Epithelial cell of proximal tubule (primary cell): ENCODE data around the gene RERG. TPM values are rescaled to one million over a fixed set of nuclear protein-coding genes. Genes with fewer than 3 reads are reported as not detected.
A peak's percentile ranks its signal among the peaks of the same experiment; 100 is the strongest.

Experiments
- DNase-seq: peaks from one replicate; pipeline ENCODE4 v3.0.0-alpha.2; 2011; ENCODE audit warnings: low read depth
- H3K4me3 ChIP-seq: 2 replicates; pipeline ENCODE4 v1.5.1; 2011; ENCODE audit warnings: low read depth, mild to moderate bottlenecking, low read length
- CTCF ChIP-seq: conservative IDR thresholded peaks from 2 replicates; pipeline ENCODE4 v1.5.1; 2012; ENCODE audit warnings: low read depth, mild to moderate bottlenecking, low read length
- total RNA-seq: library from RNA; depleted of rRNA; stranded (reverse); fragments of >200 nt; gene quantifications from 2 replicates; pipeline ENCODE4 v1.2.3, GENCODE V29; 2015

RERG gene
- total RNA-seq, 1 donor from 2014 or later: 1.4 TPM

GRCh38 chr12:15154103-15154502, 67.1 kb downstream of the RERG start:
- H3K4me3 ChIP-seq: no peak overlapping the region
- DNase-seq: no peak
- TF ChIP-seq CTCF: no peak

GRCh38 chr12:15152868-15153267, 68.3 kb downstream of the RERG start:
- H3K4me3 ChIP-seq: no peak overlapping the region
- peak; percentile 69 for DNase-seq
- no peak for TF ChIP-seq CTCF

GRCh38 chr12:15152456-15152855, 68.8 kb downstream of the RERG start:
- peak; percentile 61 for TF ChIP-seq CTCF
- H3K4me3 ChIP-seq: no peak overlapping the region
- no peak for DNase-seq

- DNase-seq: no peak
- H3K4me3 ChIP-seq: no peak overlapping the region
- peak; percentile 67 for TF ChIP-seq CTCF
These were observed 69.8 kb downstream of the RERG start for GRCh38 chr12:15151161-15152091.

GRCh38 chr12:15146585-15146984, 74.6 kb downstream of the RERG start:
- no peak overlapping the region for H3K4me3 ChIP-seq
- no peak for DNase-seq
- TF ChIP-seq CTCF: no peak

- H3K4me3 ChIP-seq: no peak overlapping the region
- DNase-seq: no peak
- TF ChIP-seq CTCF: no peak
These were observed 77.8 kb downstream of the RERG start for GRCh38 chr12:15143467-15143866.

- no peak for TF ChIP-seq CTCF
- no peak for DNase-seq
- H3K4me3 ChIP-seq: no peak overlapping the region
These were observed 78.5 kb downstream of the RERG start for GRCh38 chr12:15142711-15143110.
